Left cardiac atrium (tissue), 4 donors: ENCODE data around the gene PCNX4. TPM values are rescaled to one million over a fixed set of nuclear protein-coding genes. Genes with fewer than 3 reads are reported as not detected.
"Not testable (repeated sequence)": the region's sequence is repeated elsewhere in the genome, so short reads cannot be mapped to it uniquely, and the experiment has no call there.

ENCODE experiments used
- ATAC-seq, 2 donors: fragments of 200-7000 bp; cut with Tn5 transposase; one replicate each; pipeline ENCODE4 v1.9.1; 2020; ENCODE audit warnings: mild to moderate bottlenecking in 2 of 2, moderate library complexity in 2 of 2
- DNase-seq: peaks from one replicate; pipeline ENCODE4 v3.0.0-alpha.2; 2020
- intact Hi-C, 2 donors: fragments of 100-400 bp; cut with DNase I; formaldehyde crosslinking; loops; one replicate each; pipeline versions ENCODE4 v1.14.1 to v1.15.1; 2022 to 2023
- total RNA-seq, 2 donors: library from RNA; stranded (reverse); fragmentation: NEBNext Ultra II Directional; extraction: Animal tissue kit (Norgen Biotek cat#: 25700); gene quantifications; one replicate each; pipeline ENCODE4 v1.2.1, GENCODE V29; 2021
- donor health status: DM: no; HTN: yes; CAD: no.
- donor health status: DM: no; HTN: yes; CAD: no; lungs with severe emphysema.
- donor health status: DM: yes; HTN: yes; CAD: no.
- donor health status: Dilated cardiomyopathy.

The PCNX4 gene
- total RNA-seq, 2 donors from 2014 or later: 30.4 to 37.8 TPM

DNA sequence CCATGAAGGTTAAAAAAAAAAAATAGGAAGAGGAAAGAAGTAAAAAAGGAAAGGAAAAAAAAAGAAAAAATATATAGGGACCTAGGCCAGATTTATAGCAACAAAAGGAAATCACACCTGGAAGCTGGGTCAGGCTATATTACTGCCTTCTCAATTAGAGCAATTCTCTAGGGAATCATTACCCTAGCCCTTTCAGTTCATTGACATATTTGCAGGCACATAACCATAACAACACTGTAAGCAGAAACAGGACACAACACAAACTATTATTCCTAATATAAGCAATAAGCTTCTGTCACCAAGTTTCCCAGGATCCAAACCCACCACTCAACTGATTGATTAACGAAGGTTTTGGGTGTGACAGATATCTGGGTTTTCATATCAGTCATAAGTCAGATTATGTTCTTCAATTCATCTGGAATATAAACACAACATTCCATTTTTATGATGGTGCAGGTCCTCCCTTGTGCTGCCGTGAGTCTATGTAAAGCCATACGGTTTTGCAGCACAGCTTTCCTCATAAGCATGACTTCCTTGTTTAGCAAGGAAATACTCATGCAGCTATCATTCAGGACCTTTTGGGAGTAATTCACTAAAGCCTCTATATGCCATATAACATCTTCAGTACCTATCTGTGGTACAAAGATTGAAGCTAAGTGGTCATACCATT is 4.2 kb downstream of the PCNX4 start:
- ATAC-seq: no peak
- intact Hi-C loops: loop anchor here in 1 of 2 donors (10.0 kb wide), 1 partner anchor 911 kb away; the partner anchor contains the start of gene DAAM1
- no peak for DNase-seq

DNA sequence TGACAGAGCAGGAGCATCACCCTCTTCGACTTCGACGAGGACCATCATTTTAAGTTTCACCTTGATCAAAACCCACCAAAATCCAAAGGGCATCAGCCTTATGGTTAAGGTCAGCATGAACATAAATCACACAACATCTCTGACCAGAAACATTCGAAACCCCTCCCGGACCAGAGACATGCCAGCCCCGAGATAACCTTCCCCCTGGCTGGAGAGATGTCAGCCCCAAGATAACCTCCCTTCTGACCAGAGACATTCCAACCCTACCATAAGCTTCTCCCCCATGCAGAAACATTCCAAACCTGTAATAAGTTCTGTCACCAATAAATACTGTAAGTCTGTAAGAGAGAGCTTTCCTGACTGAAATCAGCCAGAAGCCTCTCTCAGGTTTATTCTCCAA is 6.3 kb downstream of the PCNX4 start:
- intact Hi-C loops: loop anchor here in 1 of 2 donors (10.0 kb wide), 1 partner anchor 913 kb away; the partner anchor contains the start of gene DAAM1
- no peak for ATAC-seq

DNA sequence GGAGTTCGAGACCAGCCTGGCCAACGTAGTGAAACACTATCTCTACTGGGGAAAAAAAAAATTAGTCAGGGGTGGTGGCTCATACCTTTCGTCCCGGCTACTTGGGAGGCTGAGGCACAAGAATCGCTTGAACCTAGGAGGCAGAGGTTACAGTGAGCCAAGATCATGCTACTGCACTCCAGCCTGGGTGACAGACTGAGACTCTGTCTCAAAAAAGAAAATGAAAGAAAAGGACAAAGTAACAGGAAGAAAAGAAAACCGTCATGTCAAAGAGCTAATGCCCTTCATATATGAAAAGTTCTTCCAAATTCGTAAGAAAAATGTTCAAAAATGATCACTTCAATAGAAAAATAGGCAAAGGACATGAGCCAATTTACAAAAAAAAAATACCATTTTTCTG is 8.1 kb downstream of the PCNX4 start:
- intact Hi-C loops: loop anchor here in 1 of 2 donors (10.0 kb wide), 1 partner anchor 915 kb away; the partner anchor contains the start of gene DAAM1
- not testable (repeated sequence) for ATAC-seq, DNase-seq

More for the DNA sequence above, 6.3 kb downstream of the PCNX4 start:
- DNase-seq: no peak

- intact Hi-C loops: no loop called here
Measured at GRCh38 chr14:60101786-60102185, 10.1 kb downstream of the PCNX4 start.

DNA sequence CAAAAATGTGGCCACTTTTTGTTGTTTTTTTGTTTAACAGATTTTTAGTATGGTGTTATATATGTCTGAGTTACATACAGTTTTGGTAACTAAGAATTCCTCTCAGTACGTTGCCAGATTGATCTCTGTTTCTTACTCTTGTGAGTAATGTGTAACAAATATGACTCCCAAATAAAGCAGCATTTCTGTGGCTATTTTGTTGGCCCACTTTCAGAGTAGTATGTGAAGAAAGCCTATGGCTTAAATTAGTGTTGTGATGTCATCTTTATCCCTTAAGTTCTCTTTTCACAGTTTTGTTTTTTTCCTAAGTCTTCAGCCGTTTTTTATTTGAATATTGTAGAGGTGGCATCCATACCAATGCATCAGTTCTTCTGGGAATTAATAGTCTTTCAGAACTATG is 10.7 kb downstream of the PCNX4 start:
- ATAC-seq (no peak), DNase-seq (no peak)
- intact Hi-C loops: no loop called here

More at GRCh38 chr14:60101786-60102185, 10.1 kb downstream of the PCNX4 start:
- DNase-seq: no peak
- peak in 1 of 2 donors; percentile 49 for ATAC-seq

- ATAC-seq (peak in 1 of 2 donors; percentile 81), DNase-seq (no peak)
- intact Hi-C loops: no loop called here
Measured at GRCh38 chr14:60106339-60106738, 14.6 kb downstream of the PCNX4 start.

DNA sequence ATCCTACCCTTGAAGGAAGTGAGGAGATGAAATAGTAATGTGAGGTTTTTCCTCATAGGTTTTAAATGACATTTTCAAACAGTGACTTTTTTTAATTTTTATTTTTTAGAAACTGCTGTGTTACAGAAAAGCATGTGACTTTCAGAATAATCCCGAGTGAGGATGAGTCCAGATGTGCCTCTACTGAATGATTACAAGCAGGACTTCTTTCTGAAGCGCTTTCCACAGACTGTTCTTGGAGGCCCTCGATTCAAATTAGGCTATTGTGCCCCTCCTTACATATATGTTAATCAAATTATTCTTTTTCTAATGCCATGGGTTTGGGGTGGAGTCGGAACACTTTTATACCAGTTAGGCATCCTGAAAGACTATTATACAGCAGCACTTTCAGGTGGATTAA is 15.8 kb downstream of the PCNX4 start:
- intact Hi-C loops: no loop called here
- ATAC-seq (no peak), DNase-seq (no peak)

- DNase-seq: no peak
- intact Hi-C loops: no loop called here
- no peak for ATAC-seq
Measured at GRCh38 chr14:60111732-60112131, 20.0 kb downstream of the PCNX4 start.

DNA sequence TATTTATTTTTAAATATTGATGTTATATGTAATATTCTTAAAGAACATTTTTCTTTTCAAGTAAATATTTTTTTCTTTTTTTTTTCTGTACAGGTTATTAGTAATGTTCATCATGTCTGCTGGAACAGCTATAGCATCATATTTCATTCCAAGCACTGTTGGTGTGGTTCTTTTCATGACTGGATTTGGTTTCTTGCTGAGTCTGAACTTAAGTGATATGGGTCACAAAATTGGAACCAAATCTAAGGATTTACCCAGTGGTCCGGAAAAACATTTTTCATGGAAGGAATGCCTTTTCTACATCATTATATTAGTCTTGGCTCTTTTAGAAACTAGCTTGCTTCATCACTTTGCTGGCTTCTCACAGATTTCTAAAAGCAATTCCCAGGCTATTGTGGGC is 23.2 kb downstream of the PCNX4 start:
- DNase-seq (no peak), ATAC-seq (no peak)
- intact Hi-C loops: no loop called here

- intact Hi-C loops: no loop called here
- DNase-seq (no peak), ATAC-seq (no peak)
Measured at GRCh38 chr14:60116181-60116580, 24.5 kb downstream of the PCNX4 start.

DNA sequence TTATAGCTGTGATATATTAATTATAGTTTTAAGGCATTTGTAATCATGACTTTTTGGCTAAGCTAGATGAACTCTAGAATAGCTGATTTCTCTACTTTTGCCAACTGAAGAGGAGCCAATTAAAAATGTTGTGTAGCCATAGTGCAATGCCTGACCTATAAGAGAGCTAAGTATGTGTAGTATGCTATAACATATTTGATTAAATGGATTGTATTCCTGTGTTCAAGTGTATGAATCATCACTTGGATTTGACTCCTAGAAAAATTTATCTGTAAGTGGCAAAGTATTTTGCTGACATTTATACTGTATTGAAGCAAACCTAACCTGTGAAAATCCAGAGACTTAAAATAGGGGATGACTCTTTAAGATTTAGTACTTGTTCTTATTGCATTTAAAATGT is 34.2 kb downstream of the PCNX4 start:
- ATAC-seq: no peak
- no peak for DNase-seq
- intact Hi-C loops: no loop called here

GRCh38 chr14:60133487-60133886 is 41.8 kb downstream of the PCNX4 start:
- ATAC-seq: no peak
- intact Hi-C loops: no loop called here

DNA sequence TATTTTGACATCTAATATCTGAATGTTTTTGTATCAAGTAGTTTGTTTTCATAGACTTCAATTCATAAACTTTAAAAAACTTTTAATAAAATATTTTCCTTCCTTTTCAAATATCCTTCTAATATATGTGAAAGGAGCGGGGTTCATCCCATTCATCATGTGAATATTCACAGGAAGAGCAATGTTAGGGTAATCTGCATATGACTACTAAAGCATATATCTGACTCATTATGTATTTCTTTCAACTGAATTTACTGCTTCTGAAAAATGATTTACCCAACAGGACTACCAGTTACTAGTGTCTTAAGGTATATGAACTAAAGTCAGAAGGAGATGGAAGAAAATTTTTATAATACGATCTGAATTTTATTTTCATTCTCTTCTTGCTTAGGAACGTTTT is 43.0 kb downstream of the PCNX4 start:
- intact Hi-C loops: no loop called here
- DNase-seq: no peak
- no peak for ATAC-seq

More at GRCh38 chr14:60133487-60133886, 41.8 kb downstream of the PCNX4 start:
- no peak for DNase-seq

GRCh38 chr14:60151715-60152114 is 60.0 kb downstream of the PCNX4 start:
- intact Hi-C loops: no loop called here
- ATAC-seq (peak; percentile 94 to 98), DNase-seq (peak; percentile 74)

DNA sequence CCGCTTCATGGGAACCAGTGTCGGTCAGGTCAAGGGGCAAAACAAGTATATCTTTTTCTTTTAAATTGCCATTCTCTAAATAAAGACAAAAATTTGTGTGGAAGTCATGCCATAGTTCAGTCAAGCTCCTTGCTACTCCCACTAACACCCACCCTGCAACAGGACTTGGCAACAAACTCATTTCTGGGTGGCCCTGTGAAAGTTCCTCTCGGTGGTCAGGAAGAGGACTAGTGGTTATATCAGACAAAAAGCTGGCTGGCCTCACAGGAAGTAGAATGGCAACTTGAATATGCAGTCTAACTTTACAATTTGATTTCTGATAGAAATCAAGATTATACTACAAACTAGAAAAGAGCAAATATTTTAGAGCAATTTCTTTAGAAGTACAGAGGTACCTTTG is 62.3 kb downstream of the PCNX4 start:
- no peak for ATAC-seq
- intact Hi-C loops: no loop called here
- no peak for DNase-seq

DNA sequence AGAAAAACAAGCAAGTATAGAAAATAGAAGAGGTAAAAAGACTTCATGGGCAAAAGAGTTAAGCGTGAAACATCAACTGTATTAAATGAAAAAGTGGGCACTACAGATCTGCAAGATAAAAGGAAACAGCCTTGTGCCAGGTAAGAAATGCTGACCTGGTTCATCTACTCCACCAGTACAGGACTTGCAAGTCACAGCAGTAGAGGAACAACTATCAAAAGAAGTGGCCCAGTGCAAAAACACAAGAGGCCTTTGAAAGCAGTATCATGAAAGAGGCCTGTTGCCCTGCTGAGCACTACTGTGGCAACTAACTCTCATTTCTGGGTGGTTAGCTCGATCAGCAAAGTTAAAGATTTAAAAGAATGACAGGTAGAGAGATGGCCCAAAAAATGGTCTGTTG is 62.9 kb downstream of the PCNX4 start:
- DNase-seq (no peak), ATAC-seq (no peak)
- intact Hi-C loops: no loop called here

DNA sequence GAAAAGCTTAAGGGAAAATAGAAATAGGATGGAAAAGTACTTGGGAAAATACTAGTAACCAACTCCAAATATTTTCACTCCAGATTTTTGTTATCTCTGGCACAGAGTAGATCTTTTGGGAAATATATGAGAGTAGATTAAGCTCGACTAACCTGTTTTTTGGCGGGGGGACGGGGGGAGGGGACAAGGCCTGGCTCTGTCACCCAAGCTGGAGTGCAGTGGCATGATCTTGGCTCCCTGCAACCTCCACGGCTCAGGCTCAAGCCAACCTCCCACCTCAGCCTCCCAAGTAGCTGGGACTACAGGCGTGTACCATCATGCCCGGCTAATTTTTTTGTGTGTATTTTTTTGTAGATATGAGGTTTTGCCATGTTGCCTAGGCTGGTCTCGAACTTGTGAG is 68.7 kb downstream of the PCNX4 start:
- no peak for ATAC-seq
- intact Hi-C loops: no loop called here
- no peak for DNase-seq

DNA sequence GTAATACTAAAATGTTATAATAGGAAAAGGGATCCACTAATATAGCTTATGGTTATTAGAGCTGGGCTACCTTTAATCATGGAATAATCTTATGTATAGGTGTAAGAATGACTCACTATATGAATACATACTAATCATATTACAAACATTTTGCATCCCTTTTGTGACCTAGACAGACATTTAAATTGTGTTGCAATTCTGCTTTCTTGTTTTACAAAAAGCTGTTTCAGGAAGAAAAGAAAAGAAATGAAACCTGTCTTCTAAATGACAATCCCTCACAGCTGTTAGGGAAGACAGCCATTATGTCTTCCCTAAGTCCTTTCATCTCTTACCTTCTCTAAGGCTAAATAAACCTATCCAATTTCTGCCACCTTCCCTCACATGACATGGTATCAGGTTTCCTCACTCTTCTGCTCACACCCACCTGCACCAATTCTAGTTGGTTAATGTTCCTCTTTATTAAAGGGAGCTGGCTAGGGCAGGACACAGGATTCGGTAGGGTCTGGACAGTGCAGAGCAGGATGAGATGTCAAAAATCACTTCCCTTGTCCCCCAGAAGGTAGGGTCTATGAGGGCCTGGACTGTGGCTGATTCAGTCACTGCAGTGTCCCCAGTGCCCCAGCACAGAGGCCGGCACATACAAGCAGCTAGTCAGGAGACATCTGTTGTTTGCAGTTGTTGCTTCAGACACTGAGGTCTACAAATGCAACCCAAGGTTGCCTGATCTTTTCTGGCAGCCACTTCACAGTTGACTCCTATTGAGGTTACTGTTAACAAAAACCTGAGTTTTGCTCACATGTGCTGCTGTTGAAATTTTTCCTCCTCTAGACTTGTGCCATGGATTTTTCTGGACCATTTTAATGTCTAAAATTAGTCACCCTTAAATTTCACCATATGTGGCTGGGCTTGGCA is 69.7 kb downstream of the PCNX4 start:
- intact Hi-C loops: no loop called here
- DNase-seq (no peak), ATAC-seq (no peak)

DNA sequence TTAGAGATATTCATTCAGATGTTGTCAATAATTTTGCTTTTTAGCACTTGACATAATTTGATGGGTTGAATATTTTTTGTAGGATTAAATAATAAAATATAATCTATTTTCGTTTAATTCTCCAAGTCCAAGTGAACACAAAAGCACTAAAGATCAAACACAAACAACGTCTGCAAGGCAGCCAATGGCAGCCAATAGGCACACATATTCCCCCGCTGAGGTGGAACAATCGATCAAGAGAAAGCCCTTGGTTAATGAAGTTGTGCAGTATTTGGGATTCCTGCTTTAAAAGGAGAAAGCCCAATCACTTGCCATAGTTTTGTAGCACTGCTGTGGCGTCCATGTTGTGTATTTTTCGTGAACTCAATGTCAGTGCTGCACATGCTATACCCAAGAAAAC is 72.0 kb downstream of the PCNX4 start:
- no peak for ATAC-seq
- intact Hi-C loops: loop anchor here in 1 of 2 donors (2.0 kb wide), 1 partner anchor 73 kb away; the partner anchor contains the start of gene PCNX4
- no peak for DNase-seq

GRCh38 chr14:60164404-60164711 is 72.6 kb downstream of the PCNX4 start:
- DNase-seq (no peak), ATAC-seq (no peak)
- intact Hi-C loops: loop anchor here in 1 of 2 donors (2.0 kb wide), 1 partner anchor 74 kb away; the partner anchor contains the start of gene PCNX4
